Keratinocyte (primary cell): ENCODE data around the gene TRO. TPM values are rescaled to one million over a fixed set of nuclear protein-coding genes. Genes with fewer than 3 reads are reported as not detected.

Experiments
- DNase-seq: peaks from one replicate; pipeline ENCODE4 v3.0.0-alpha.2; 2011; ENCODE audit warnings: low read depth, missing footprints, low spot score
- FAIRE-seq: peaks from 2 replicates; lab custom pipeline; 2011; peaks lifted over from hg19 to GRCh38; lab: Jason Lieb, UNC
- H2AFZ ChIP-seq: 2 replicates; pipeline ENCODE4 v1.6.0; 2012; ENCODE audit warnings: low read length, control low read depth, inconsistent platforms; ENCODE audit not compliant: control insufficient read depth
- H3K27ac ChIP-seq: 2 replicates; pipeline ENCODE4 v1.5.1; 2011; ENCODE audit warnings: low read length; ENCODE audit not compliant: control insufficient read depth, insufficient read depth
- H3K27me3 ChIP-seq: 3 replicates; pipeline ENCODE4 v1.6.0; 2011; ENCODE audit warnings: low read length; ENCODE audit not compliant: control insufficient read depth, insufficient read depth; ENCODE audit errors: extremely low read depth
- H3K36me3 ChIP-seq, 2 experiments: 2 replicates in 1 of 2; 3 replicates in 1 of 2; pipeline ENCODE4 v1.5.1; 2011; ENCODE audit warnings: low read length in 2 of 2, mild to moderate bottlenecking in 1 of 2; ENCODE audit not compliant: control insufficient read depth in 2 of 2, insufficient read depth in 2 of 2; ENCODE audit errors: extremely low read depth in 1 of 2
- H3K4me1 ChIP-seq: 3 replicates; pipeline ENCODE4 v1.5.1; 2011; ENCODE audit warnings: low read length; ENCODE audit not compliant: control insufficient read depth, insufficient read depth; ENCODE audit errors: extremely low read depth
- H3K4me2 ChIP-seq: 3 replicates; pipeline ENCODE4 v1.6.0; 2011; ENCODE audit warnings: low read depth, low read length; ENCODE audit not compliant: control insufficient read depth, insufficient read depth; ENCODE audit errors: extremely low read depth
- H3K4me3 ChIP-seq, 3 experiments: fragments of 200-600 bp in 1 of 3; sonication (generic) in 1 of 3; 2 replicates in 2 of 3; 3 replicates in 1 of 3; pipeline ENCODE4 v1.5.1; 2011 to 2016; ENCODE audit warnings: low read length in 3 of 3, mild to moderate bottlenecking in 3 of 3, control low read depth in 2 of 3, inconsistent platforms in 1 of 3, low read depth in 1 of 3, mixed read lengths in 1 of 3, mixed run types in 1 of 3, moderate library complexity in 1 of 3; ENCODE audit not compliant: control insufficient read depth in 2 of 3, insufficient read depth in 2 of 3; ENCODE audit errors: extremely low read depth in 1 of 3
- H3K79me2 ChIP-seq: 2 replicates; pipeline ENCODE4 v1.6.0; 2012; ENCODE audit warnings: low read length; ENCODE audit not compliant: control insufficient read depth, insufficient read depth
- H3K9ac ChIP-seq: 3 replicates; pipeline ENCODE4 v1.6.0; 2011; ENCODE audit warnings: low read length; ENCODE audit not compliant: control insufficient read depth, insufficient read depth; ENCODE audit errors: extremely low read depth
- H3K9me1 ChIP-seq: 3 replicates; pipeline ENCODE4 v1.6.0; 2011; ENCODE audit warnings: low read length; ENCODE audit not compliant: control insufficient read depth, insufficient read depth; ENCODE audit errors: extremely low read depth
- H3K9me3 ChIP-seq: 2 replicates; pipeline ENCODE4 v1.5.1; 2012; ENCODE audit warnings: low read depth, low read length; ENCODE audit not compliant: control insufficient read depth
- H4K20me1 ChIP-seq: 3 replicates; pipeline ENCODE4 v1.6.0; 2011; ENCODE audit warnings: low read length; ENCODE audit not compliant: control insufficient read depth, insufficient read depth; ENCODE audit errors: extremely low read depth
- EZH2 ChIP-seq: IDR thresholded peaks from one replicate; pipeline ENCODE4 v1.6.1; 2012; ENCODE audit warnings: inconsistent platforms, mild to moderate bottlenecking, low read length, moderate library complexity
- dilution Hi-C: fragments of 300-500 bp; cut with MboI; formaldehyde crosslinking; loops from one replicate; pipeline ENCODE4 v1.7.0; 2020; ENCODE audit warnings: low sequenced_read_pairs; ENCODE audit not compliant: extremely low pct_ligation_motif_present
- polyA plus RNA-seq, 5 experiments: library from polyadenylated mRNA; depleted of rRNA in 3 of 5; stranded (reverse) in 3 of 5; stranded (forward) in 1 of 5; unstranded in 1 of 5; fragments of >200 nt; gene quantifications; 1 replicate in 1 of 5; 2 replicates in 3 of 5; 3 replicates in 1 of 5; pipeline versions ENCODE4 v1.2.1 to v1.2.3, GENCODE V29; 2011 to 2012; ENCODE audit warnings: missing spikeins in 2 of 5, low read depth in 1 of 5, low replicate concordance in 1 of 5
- TF ChIP-seq, protein P1 (sequence below), 3 experiments: IDR thresholded peaks in 1 of 3; conservative IDR thresholded peaks in 1 of 3; optimal IDR thresholded peaks in 1 of 3; 2 replicates in 2 of 3; 3 replicates in 1 of 3; pipeline versions ENCODE3 to v1.5.1; 2011; ENCODE audit warnings: low read length in 3 of 3, mild to moderate bottlenecking in 3 of 3, moderate library complexity in 2 of 3, control low read depth in 1 of 3, inconsistent platforms in 1 of 3; ENCODE audit not compliant: insufficient read depth in 2 of 3; ENCODE audit errors: extremely low read depth in 1 of 3

The TRO gene
- polyA plus RNA-seq, 1 donor (not counting 4 experiments of a cell fraction or from before 2014, with no cell fraction given): 0.79 TPM

DNA sequence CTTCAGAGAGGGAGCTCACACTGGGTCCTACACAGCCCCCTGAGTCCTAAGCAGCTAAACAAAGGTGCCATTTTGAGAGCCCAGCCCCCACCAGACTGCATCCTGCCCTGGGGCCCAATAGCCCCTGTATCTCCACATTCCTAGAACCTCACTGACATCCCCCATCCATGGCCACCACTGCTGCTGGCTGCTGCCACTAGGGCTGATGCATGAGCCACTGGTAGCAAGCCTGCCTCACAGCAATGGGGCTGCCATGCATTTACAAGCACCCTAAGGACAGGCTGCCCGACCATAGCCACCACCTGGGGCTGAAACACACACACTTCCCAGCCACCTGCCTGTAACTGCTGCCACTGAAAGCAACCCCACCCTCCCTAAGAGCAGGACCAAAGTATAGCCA lies 26.5 kb upstream of the TRO start:
- H3K4me3 ChIP-seq: no peak overlapping the region
- FAIRE-seq: no peak
- no peak for DNase-seq
- H3K9ac ChIP-seq: no peak overlapping the region
- no peaks in the 10 kb centered on the region for H3K79me2 ChIP-seq
- no peak for TF ChIP-seq EZH2
- TF ChIP-seq, protein P1, sequence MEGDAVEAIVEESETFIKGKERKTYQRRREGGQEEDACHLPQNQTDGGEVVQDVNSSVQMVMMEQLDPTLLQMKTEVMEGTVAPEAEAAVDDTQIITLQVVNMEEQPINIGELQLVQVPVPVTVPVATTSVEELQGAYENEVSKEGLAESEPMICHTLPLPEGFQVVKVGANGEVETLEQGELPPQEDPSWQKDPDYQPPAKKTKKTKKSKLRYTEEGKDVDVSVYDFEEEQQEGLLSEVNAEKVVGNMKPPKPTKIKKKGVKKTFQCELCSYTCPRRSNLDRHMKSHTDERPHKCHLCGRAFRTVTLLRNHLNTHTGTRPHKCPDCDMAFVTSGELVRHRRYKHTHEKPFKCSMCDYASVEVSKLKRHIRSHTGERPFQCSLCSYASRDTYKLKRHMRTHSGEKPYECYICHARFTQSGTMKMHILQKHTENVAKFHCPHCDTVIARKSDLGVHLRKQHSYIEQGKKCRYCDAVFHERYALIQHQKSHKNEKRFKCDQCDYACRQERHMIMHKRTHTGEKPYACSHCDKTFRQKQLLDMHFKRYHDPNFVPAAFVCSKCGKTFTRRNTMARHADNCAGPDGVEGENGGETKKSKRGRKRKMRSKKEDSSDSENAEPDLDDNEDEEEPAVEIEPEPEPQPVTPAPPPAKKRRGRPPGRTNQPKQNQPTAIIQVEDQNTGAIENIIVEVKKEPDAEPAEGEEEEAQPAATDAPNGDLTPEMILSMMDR (optimal IDR thresholded peaks at IDR 0.05 in 1 of 3, IDR thresholded peaks at IDR 0.05 in 1 of 3, conservative IDR thresholded peaks at IDR 0.05 in 1 of 3; ENCODE audit: extremely low read depth in 1 of 3, insufficient read depth in 2 of 3, low read length in 3 of 3): no peak
- H3K9me3 ChIP-seq: no peaks in the 10 kb centered on the region
- no peaks in the 10 kb centered on the region for H3K4me1 ChIP-seq
- dilution Hi-C loops: no loop called here
- H3K9me1 ChIP-seq: no peaks in the 10 kb centered on the region
- H4K20me1 ChIP-seq: no peaks in the 10 kb centered on the region
- H3K4me2 ChIP-seq: no peak overlapping the region
- H3K27ac ChIP-seq: no peak overlapping the region
- H2AFZ ChIP-seq: no peak overlapping the region
- H3K36me3 ChIP-seq: no peaks in the 10 kb centered on the region
- no peaks in the 10 kb centered on the region for H3K27me3 ChIP-seq

- H4K20me1 ChIP-seq: no peaks in the 10 kb centered on the region
These were observed 10.7 kb upstream of the TRO start for GRCh38 chrX:54909941-54910340.

More at GRCh38 chrX:54909941-54910340, 10.7 kb upstream of the TRO start:
- dilution Hi-C loops: no loop called here
- no peaks in the 10 kb centered on the region for H3K27me3 ChIP-seq
- H3K9me3 ChIP-seq: no peaks in the 10 kb centered on the region
- DNase-seq (no peak), FAIRE-seq (no peak)
- no peak overlapping the region for H3K4me2 ChIP-seq
- TF ChIP-seq EZH2: no peak
- TF ChIP-seq, protein P1 (optimal IDR thresholded peaks at IDR 0.05 in 1 of 3, IDR thresholded peaks at IDR 0.05 in 1 of 3, conservative IDR thresholded peaks at IDR 0.05 in 1 of 3; ENCODE audit: extremely low read depth in 1 of 3, insufficient read depth in 2 of 3, low read length in 3 of 3): no peak
- H2AFZ ChIP-seq: no peak overlapping the region
- no peaks in the 10 kb centered on the region for H3K4me1 ChIP-seq
- H3K9me1 ChIP-seq: no peaks in the 10 kb centered on the region
- no peaks in the 10 kb centered on the region for H3K79me2 ChIP-seq
- H3K27ac ChIP-seq: no peak overlapping the region
- no peak overlapping the region for H3K4me3 ChIP-seq
- no peaks in the 10 kb centered on the region for H3K36me3 ChIP-seq
- no peak overlapping the region for H3K9ac ChIP-seq
